HEK293T (cell line): Measurements from ENCODE around the gene ATXN7.

Source experiments
- ARNT ChIP-seq: fragments of 450-650 bp; IDR thresholded peaks from 2 replicates; pipeline ENCODE4 v1.6.1; 2017; ENCODE audit warnings: mild to moderate bottlenecking
- BHLHE40 ChIP-seq: fragments of 450-650 bp; IDR thresholded peaks from 2 replicates; pipeline ENCODE4 v1.6.1; 2016; ENCODE audit warnings: mild to moderate bottlenecking, moderate library complexity, borderline replicate concordance
- ELF4 ChIP-seq: fragments of 450-650 bp; IDR thresholded peaks from 2 replicates; pipeline ENCODE4 v1.6.1; 2017; ENCODE audit warnings: antibody characterized with exemption
- L3MBTL2 ChIP-seq: fragments of 450-650 bp; conservative IDR thresholded peaks from 2 replicates; pipeline ENCODE4 v1.6.1; 2016; ENCODE audit warnings: mild to moderate bottlenecking
- SP1 ChIP-seq: fragments of 450-650 bp; IDR thresholded peaks from 2 replicates; pipeline ENCODE4 v1.6.1; 2017
- SUZ12 ChIP-seq: fragments of 450-650 bp; IDR thresholded peaks from 2 replicates; pipeline ENCODE4 v1.6.1; 2016; ENCODE audit warnings: mild to moderate bottlenecking

- TF ChIP-seq SUZ12 (no peak), ELF4 (no peak), BHLHE40 (no peak), ARNT (no peak), SP1 (no peak), L3MBTL2 (no peak)
Observed at GRCh38 chr3:63988943-63989342, 125.3 kb downstream of the ATXN7 start.
